CD4-positive, alpha-beta T cell (primary cell): ENCODE results near the gene VSIG10L2. TPM values are rescaled to one million over a fixed set of nuclear protein-coding genes. Genes with fewer than 3 reads are reported as not detected.

Source experiments
- ATAC-seq: fragments of 200-7000 bp; cut with Tn5 transposase; one replicate; pipeline ENCODE4 v1.10.0; 2022; ENCODE audit warnings: mild to moderate bottlenecking; ENCODE audit not compliant: poor library complexity
- CTCF ChIA-PET: fragments of 350-600 bp; sonication (Branson Sonifier 250); formaldehyde crosslinking; loops from one replicate; lab custom pipeline; 2021; ENCODE audit warnings: antibody characterized with exemption, inconsistent platforms; lab: Charles Lee
- POLR2A ChIA-PET: fragments of 350-600 bp; sonication (Branson Sonifier 250); formaldehyde crosslinking; loops from one replicate; lab custom pipeline; 2021; ENCODE audit warnings: antibody characterized with exemption, inconsistent platforms; lab: Charles Lee
- DNase-seq, 14 experiments: peaks; one replicate each; pipeline ENCODE4 v3.0.0-alpha.2; 2013 to 2020; ENCODE audit warnings: mixed read lengths in 2 of 14
- H3K27ac ChIP-seq, 2 donors: one replicate each; pipeline versions ENCODE4 v1.5.1 to v1.7.0; 2013; ENCODE audit warnings: low read length in 2 of 2, low read depth in 1 of 2, mild to moderate bottlenecking in 1 of 2
- H3K27me3 ChIP-seq, 2 experiments: 1 replicate in 1 of 2; 2 replicates in 1 of 2; pipeline versions ENCODE4 v1.6.1 to v1.7.0; 2013; ENCODE audit warnings: low read length in 2 of 2, control low read depth in 1 of 2, mild to moderate bottlenecking in 1 of 2, moderate library complexity in 1 of 2; ENCODE audit not compliant: insufficient read depth in 2 of 2, control insufficient read depth in 1 of 2
- H3K36me3 ChIP-seq: one replicate; pipeline ENCODE4 v1.6.1; 2013; ENCODE audit warnings: low read length, control low read depth; ENCODE audit not compliant: insufficient read depth
- H3K4me1 ChIP-seq: one replicate; pipeline ENCODE4 v1.6.1; 2013; ENCODE audit warnings: low read length, control low read depth; ENCODE audit not compliant: insufficient read depth
- H3K4me3 ChIP-seq: one replicate; pipeline ENCODE4 v1.5.1; 2013; ENCODE audit warnings: mild to moderate bottlenecking, low read length, moderate library complexity
- H3K9me3 ChIP-seq, 2 experiments: 1 replicate in 1 of 2; 2 replicates in 1 of 2; pipeline versions ENCODE4 v1.6.1 to v1.7.0; 2013; ENCODE audit warnings: low read length in 2 of 2, mild to moderate bottlenecking in 2 of 2, control low read depth in 1 of 2, moderate library complexity in 1 of 2; ENCODE audit not compliant: control insufficient read depth in 1 of 2, insufficient read depth in 1 of 2
- H3K27ac Mint-ChIP-seq: one replicate; pipeline ENCODE4 v1.8.0; 2020; ENCODE audit warnings: mixed read lengths
- H3K27me3 Mint-ChIP-seq: one replicate; pipeline ENCODE4 v1.8.0; 2021; ENCODE audit warnings: mixed read lengths
- H3K36me3 Mint-ChIP-seq: one replicate; pipeline ENCODE4 v1.8.0; 2021; ENCODE audit warnings: low read depth, mixed read lengths
- H3K4me1 Mint-ChIP-seq: one replicate; pipeline ENCODE4 v1.8.0; 2021; ENCODE audit warnings: low read depth, mixed read lengths
- H3K4me3 Mint-ChIP-seq: one replicate; pipeline ENCODE4 v1.8.0; 2020; ENCODE audit warnings: mild to moderate bottlenecking, mixed read lengths
- H3K9me3 Mint-ChIP-seq: one replicate; pipeline ENCODE4 v1.8.0; 2020; ENCODE audit warnings: mixed read lengths
- intact Hi-C, 2 experiments: fragments of 100-400 bp; cut with DNase I in 1 of 2; cut with micrococcal nuclease in 1 of 2; formaldehyde crosslinking; loops; one replicate each; pipeline versions ENCODE4 v1.15.1 to v1.9.0; 2023 to 2025; cut with DNase I, micrococcal nuclease
- total RNA-seq, 174 experiments: library from RNA in 2 of 174; stranded (reverse) in 2 of 174; gene quantifications; one replicate each; pipeline ENCODE4 v1.2.3 and lab custom pipeline; 2021 to 2026
- TF ChIP-seq, protein P1 (sequence below): fragments of 200-600 bp; IDR thresholded peaks from one replicate; pipeline ENCODE4 v1.8.0; 2022; ENCODE audit warnings: antibody characterized with exemption, mild to moderate bottlenecking

The VSIG10L2 gene
- total RNA-seq, 2 experiments from 2014 or later = not detected

DNA sequence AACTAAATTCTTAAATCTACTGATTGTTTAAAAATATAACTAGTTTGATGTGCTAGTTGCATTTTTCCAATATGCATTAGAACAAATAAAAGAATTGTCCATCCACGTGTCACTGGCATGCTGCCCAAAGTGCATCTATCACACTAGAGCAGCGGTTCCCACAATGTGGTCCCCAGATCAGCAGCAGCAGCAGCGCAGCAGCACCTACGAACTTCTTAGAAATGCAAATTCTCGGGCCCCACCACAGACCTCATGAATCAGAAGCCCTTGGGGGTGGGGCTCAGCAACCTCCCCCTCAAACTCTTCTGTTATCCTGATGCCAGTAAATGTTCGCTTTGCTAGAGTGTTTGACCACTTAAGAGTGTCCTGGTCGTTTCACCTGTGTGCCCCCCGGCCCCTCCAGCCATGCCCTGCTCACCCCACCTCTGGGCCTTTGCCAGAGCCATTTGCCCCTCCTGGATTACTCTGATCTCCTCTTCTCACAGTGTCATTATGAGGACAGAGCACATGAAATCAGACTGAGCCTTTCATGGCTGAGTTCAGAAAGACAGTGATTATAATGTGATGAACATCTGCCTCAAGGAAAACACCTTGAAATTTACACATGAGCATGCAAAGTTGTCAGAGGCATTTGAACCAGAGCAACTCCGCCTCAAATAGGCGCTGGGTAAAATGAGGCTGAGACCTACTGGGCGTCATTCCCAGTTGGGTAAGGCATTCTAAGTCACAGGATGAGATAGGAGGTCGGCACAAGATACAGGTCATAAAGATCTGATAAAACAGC, 12.6 kb upstream of the VSIG10L2 start:
- POLR2A ChIA-PET = no interaction called here
- no peak overlapping the region for H3K4me3 Mint-ChIP-seq
- H3K27me3 Mint-ChIP-seq = peaks cover 9% of the 10 kb centered on the region
- no peaks in the 10 kb centered on the region for H3K36me3 ChIP-seq
- intact Hi-C loops = no loop called here
- CTCF ChIA-PET = no interaction called here
- no peak overlapping the region for H3K27ac Mint-ChIP-seq
- H3K4me3 ChIP-seq = no peak overlapping the region
- DNase-seq = no peak
- no peaks in the 10 kb centered on the region for H3K9me3 Mint-ChIP-seq
- no peak overlapping the region for H3K27ac ChIP-seq
- H3K9me3 ChIP-seq = no peaks in the 10 kb centered on the region
- H3K4me1 ChIP-seq = peaks cover 2% of the 10 kb centered on the region
- H3K27me3 ChIP-seq = peaks cover 0 to 8% of the 10 kb centered on the region in 2 experiments
- no peak for ATAC-seq
- no peaks in the 10 kb centered on the region for H3K36me3 Mint-ChIP-seq
- H3K4me1 Mint-ChIP-seq = no peaks in the 10 kb centered on the region
- TF ChIP-seq, protein P1, sequence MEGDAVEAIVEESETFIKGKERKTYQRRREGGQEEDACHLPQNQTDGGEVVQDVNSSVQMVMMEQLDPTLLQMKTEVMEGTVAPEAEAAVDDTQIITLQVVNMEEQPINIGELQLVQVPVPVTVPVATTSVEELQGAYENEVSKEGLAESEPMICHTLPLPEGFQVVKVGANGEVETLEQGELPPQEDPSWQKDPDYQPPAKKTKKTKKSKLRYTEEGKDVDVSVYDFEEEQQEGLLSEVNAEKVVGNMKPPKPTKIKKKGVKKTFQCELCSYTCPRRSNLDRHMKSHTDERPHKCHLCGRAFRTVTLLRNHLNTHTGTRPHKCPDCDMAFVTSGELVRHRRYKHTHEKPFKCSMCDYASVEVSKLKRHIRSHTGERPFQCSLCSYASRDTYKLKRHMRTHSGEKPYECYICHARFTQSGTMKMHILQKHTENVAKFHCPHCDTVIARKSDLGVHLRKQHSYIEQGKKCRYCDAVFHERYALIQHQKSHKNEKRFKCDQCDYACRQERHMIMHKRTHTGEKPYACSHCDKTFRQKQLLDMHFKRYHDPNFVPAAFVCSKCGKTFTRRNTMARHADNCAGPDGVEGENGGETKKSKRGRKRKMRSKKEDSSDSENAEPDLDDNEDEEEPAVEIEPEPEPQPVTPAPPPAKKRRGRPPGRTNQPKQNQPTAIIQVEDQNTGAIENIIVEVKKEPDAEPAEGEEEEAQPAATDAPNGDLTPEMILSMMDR = no peak

DNA sequence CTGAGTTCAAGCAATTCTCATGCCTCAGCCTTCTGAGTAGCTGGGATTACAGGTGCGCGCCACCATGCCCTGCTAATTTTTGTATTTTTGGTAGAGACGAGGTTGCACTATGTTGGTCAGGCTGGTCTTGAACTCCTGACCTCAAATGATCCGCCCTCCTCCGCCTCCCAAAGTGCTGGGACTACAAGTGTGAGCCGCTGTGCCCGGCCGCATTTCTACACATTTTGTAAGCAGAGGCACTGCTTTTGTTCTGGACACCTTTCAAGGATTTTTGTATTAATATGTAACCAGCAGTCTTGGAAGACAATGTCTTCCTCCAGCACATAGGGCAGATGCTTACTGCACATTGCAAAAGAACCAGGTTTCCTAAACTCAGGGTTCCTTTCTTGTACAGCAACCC, 11.4 kb upstream of the VSIG10L2 start:
- intact Hi-C loops = no loop called here
- H3K4me3 Mint-ChIP-seq = no peak overlapping the region
- H3K4me1 ChIP-seq = peaks cover 7% of the 10 kb centered on the region
- no peaks in the 10 kb centered on the region for H3K36me3 Mint-ChIP-seq
- peaks cover 0 to 8% of the 10 kb centered on the region in 2 experiments for H3K27me3 ChIP-seq
- DNase-seq = no peak
- ChIA-PET POLR2A (no interaction called here), CTCF (no interaction called here)
- H3K27ac ChIP-seq = no peak overlapping the region
- H3K4me1 Mint-ChIP-seq = no peaks in the 10 kb centered on the region
- TF ChIP-seq, protein P1 = no peak
- ATAC-seq = no peak
- no peak overlapping the region for H3K27ac Mint-ChIP-seq
- H3K36me3 ChIP-seq = no peaks in the 10 kb centered on the region
- no peak overlapping the region for H3K4me3 ChIP-seq
- H3K9me3 ChIP-seq = no peaks in the 10 kb centered on the region
- no peaks in the 10 kb centered on the region for H3K9me3 Mint-ChIP-seq
- H3K27me3 Mint-ChIP-seq = peaks cover 4% of the 10 kb centered on the region

DNA sequence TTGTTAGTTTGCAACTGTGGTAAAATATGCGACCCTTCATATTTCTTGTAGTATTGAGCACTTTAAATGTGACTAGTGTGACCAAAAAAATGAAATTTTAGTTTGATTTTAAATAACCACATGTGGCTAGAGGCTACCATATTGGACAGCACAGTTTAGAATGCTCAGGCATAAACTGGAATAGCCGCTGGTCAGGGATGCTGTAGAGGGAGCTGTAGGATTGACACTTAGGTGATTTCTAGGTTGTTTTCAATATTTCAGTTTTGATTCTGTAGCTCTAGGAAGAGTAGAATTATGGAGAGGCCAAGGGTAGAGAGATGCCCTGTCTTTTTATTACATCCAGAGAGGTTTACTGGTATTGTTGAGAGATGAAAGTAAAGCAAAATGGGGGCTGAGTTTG, 10.8 kb upstream of the VSIG10L2 start:
- no peaks in the 10 kb centered on the region for H3K9me3 Mint-ChIP-seq
- no peak for DNase-seq
- no peak overlapping the region for H3K4me3 Mint-ChIP-seq
- TF ChIP-seq, protein P1 = no peak
- no peaks in the 10 kb centered on the region for H3K4me1 Mint-ChIP-seq
- no peaks in the 10 kb centered on the region for H3K36me3 Mint-ChIP-seq
- H3K4me3 ChIP-seq = no peak overlapping the region
- ATAC-seq = no peak
- intact Hi-C loops = no loop called here
- H3K27me3 Mint-ChIP-seq = peaks cover 1% of the 10 kb centered on the region
- peaks cover 0 to 2% of the 10 kb centered on the region in 2 experiments for H3K27me3 ChIP-seq
- no peaks in the 10 kb centered on the region for H3K9me3 ChIP-seq
- H3K4me1 ChIP-seq = peaks cover 7% of the 10 kb centered on the region
- H3K27ac ChIP-seq = no peak overlapping the region
- ChIA-PET POLR2A (no interaction called here), CTCF (no interaction called here)
- no peak overlapping the region for H3K27ac Mint-ChIP-seq
- H3K36me3 ChIP-seq = no peaks in the 10 kb centered on the region
